A549 (cell line): ENCODE measurements around the gene PLXNB2. TPM values are rescaled to one million over a fixed set of nuclear protein-coding genes. Genes with fewer than 3 reads are reported as not detected.

Source experiments
- ATAC-seq, 2 experiments: fragments of 200-7000 bp in 1 of 2; fragments of >200 bp in 1 of 2; cut with Nextera tagmentation in 1 of 2; cut with Tn5 transposase in 1 of 2; 3 replicates each; pipeline versions ENCODE4 v1.8.0 to v1.9.1; 2018 to 2020; ENCODE audit warnings: mild to moderate bottlenecking in 1 of 2, moderate library complexity in 1 of 2
- CTCF ChIA-PET: fragments of 300-600 bp; sonication (Branson Sonifier 250); formaldehyde crosslinking; extraction: SDS; loops from one replicate; lab custom pipeline; 2021; ENCODE audit warnings: antibody characterized with exemption, inconsistent platforms; lab: Yijun Ruan, JAX
- POLR2A ChIA-PET: fragments of 350-600 bp; formaldehyde crosslinking; extraction: SDS; loops from one replicate; lab custom pipeline; 2021; ENCODE audit warnings: antibody characterized with exemption, inconsistent platforms; lab: Yijun Ruan, JAX
- DNase-seq, 2 experiments: peaks; one replicate each; pipeline versions ENCODE4 v3.0.0 to v3.0.0-alpha.2; 2011 to 2016; ENCODE audit warnings: low read depth in 1 of 2, low spot score in 1 of 2
- FAIRE-seq: peaks from 2 replicates; lab custom pipeline; 2011; peaks lifted over from hg19 to GRCh38; lab: Jason Lieb, UNC
- H3K27ac ChIP-seq, 2 experiments: fragments of >200 bp; sonication (Bioruptor Twin); formaldehyde crosslinking; 3 replicates each; pipeline ENCODE4 v1.5.1; 2016 to 2017
- H3K4me1 ChIP-seq: fragments of >200 bp; sonication (Bioruptor Twin); formaldehyde crosslinking; 3 replicates; pipeline ENCODE4 v1.6.1; 2016
- H3K4me2 ChIP-seq: fragments of >200 bp; sonication (Bioruptor Twin); formaldehyde crosslinking; 3 replicates; pipeline ENCODE4 v1.6.1; 2016
- H3K4me3 ChIP-seq: fragments of >200 bp; sonication (Bioruptor Twin); formaldehyde crosslinking; 3 replicates; pipeline ENCODE4 v1.5.1; 2016
- H3K9me3 ChIP-seq: fragments of >200 bp; sonication (Bioruptor Twin); formaldehyde crosslinking; 3 replicates; pipeline ENCODE4 v1.6.1; 2016
- CHD2 ChIP-seq: fragments of 150-350 bp; IDR thresholded peaks from 2 replicates; pipeline ENCODE4 v1.6.1; 2014; ENCODE audit warnings: low read length; ENCODE audit not compliant: partially characterized antibody
- CHD4 ChIP-seq: fragments of 200-600 bp; sonication (generic); IDR thresholded peaks from 2 replicates; pipeline ENCODE4 v1.6.1; 2016; ENCODE audit warnings: antibody characterized with exemption, mild to moderate bottlenecking, borderline replicate concordance
- FOSB ChIP-seq: fragments of 250-450 bp; sonication (Bioruptor Pico); IDR thresholded peaks from 2 replicates; pipeline ENCODE4 v1.5.0; 2020; ENCODE audit warnings: mild to moderate bottlenecking, moderate library complexity
- FOXS1 ChIP-seq: fragments of 250-450 bp; sonication (Bioruptor Pico); IDR thresholded peaks from 2 replicates; pipeline ENCODE4 v1.5.0; 2020; ENCODE audit warnings: mild to moderate bottlenecking, moderate library complexity
- HDAC2 ChIP-seq: fragments of 200-600 bp; sonication (generic); IDR thresholded peaks from 2 replicates; pipeline ENCODE4 v1.6.1; 2016
- HOXB13 ChIP-seq: fragments of 250-450 bp; sonication (Bioruptor Pico); IDR thresholded peaks from 2 replicates; pipeline ENCODE4 v1.5.0; 2020; ENCODE audit warnings: low read depth, mild to moderate bottlenecking, moderate library complexity
- HOXB5 ChIP-seq: fragments of 250-450 bp; sonication (Bioruptor Pico); IDR thresholded peaks from 2 replicates; pipeline ENCODE4 v1.5.0; 2020; ENCODE audit warnings: mild to moderate bottlenecking, moderate library complexity
- JUNB ChIP-seq: fragments of >200 bp; sonication (Bioruptor Twin); formaldehyde crosslinking; IDR thresholded peaks from 2 replicates; pipeline ENCODE4 v1.6.1; 2016
- KDM1A ChIP-seq: fragments of 200-600 bp; sonication (generic); IDR thresholded peaks from 2 replicates; pipeline ENCODE4 v1.6.1; 2016; ENCODE audit warnings: low read depth, mild to moderate bottlenecking
- KDM5A ChIP-seq: fragments of 200-600 bp; sonication (generic); IDR thresholded peaks from 2 replicates; pipeline ENCODE4 v1.6.1; 2016; ENCODE audit warnings: antibody characterized with exemption, mild to moderate bottlenecking
- MAZ ChIP-seq: fragments of 150-350 bp; IDR thresholded peaks from 2 replicates; pipeline ENCODE4 v1.6.1; 2014; ENCODE audit warnings: antibody characterized with exemption, low read depth, low read length, borderline replicate concordance
- NR3C1 ChIP-seq: fragments of >200 bp; sonication (Bioruptor Twin); formaldehyde crosslinking; IDR thresholded peaks from 3 replicates; pipeline ENCODE4 v1.6.1; 2017
- RAD21 ChIP-seq, 2 experiments: fragments of >200 bp in 1 of 2; sonication (Bioruptor Twin) in 1 of 2; formaldehyde crosslinking in 1 of 2; IDR thresholded peaks in 1 of 2; conservative IDR thresholded peaks in 1 of 2; 2 replicates in 1 of 2; 3 replicates in 1 of 2; pipeline ENCODE4 v1.6.1; 2012 to 2018; ENCODE audit warnings: inconsistent platforms in 1 of 2
- RCOR1 ChIP-seq: fragments of 150-350 bp; IDR thresholded peaks from 2 replicates; pipeline ENCODE4 v1.6.1; 2014; ENCODE audit warnings: antibody characterized with exemption, low read length, low read depth
- REST ChIP-seq: fragments of 200-600 bp; sonication (generic); IDR thresholded peaks from 2 replicates; pipeline ENCODE4 v1.6.1; 2016; ENCODE audit warnings: antibody characterized with exemption, mild to moderate bottlenecking, moderate library complexity
- ZSCAN20 ChIP-seq: fragments of 250-450 bp; sonication (Bioruptor Pico); IDR thresholded peaks from 2 replicates; pipeline ENCODE4 v1.8.0; 2022; ENCODE audit warnings: mild to moderate bottlenecking, moderate library complexity
- WGBS: methylation state at CpG from one replicate; pipeline ENCODE4 v1.1.6; 2017; ENCODE audit errors: missing lambda C conversion rate; 5-methylcytosine and 5-hydroxymethylcytosine counted together
- polyA plus RNA-seq, 4 experiments: library from polyadenylated mRNA; depleted of rRNA in 3 of 4; stranded (reverse); fragments of >200 nt; fragmentation: RNase III in 1 of 4; extraction: RNeasy Plus Mini Kit Qiagen cat#74134 plus additional on column Dnase treatment in 1 of 4; gene quantifications; 2 replicates in 3 of 4; 3 replicates in 1 of 4; pipeline ENCODE4 v1.2.3, GENCODE V29; 2011 to 2017
- TF ChIP-seq, protein P1 (sequence below): IDR thresholded peaks from 2 replicates; pipeline ENCODE4 v1.6.1; 2012
- TF ChIP-seq, protein P2 (sequence below): fragments of 250-450 bp; sonication (Bioruptor Pico); IDR thresholded peaks from 2 replicates; pipeline ENCODE4 v1.5.0; 2021; ENCODE audit warnings: mild to moderate bottlenecking, moderate library complexity, borderline replicate concordance
- TF ChIP-seq, protein P3 (sequence below): fragments of 150-350 bp; IDR thresholded peaks from 2 replicates; pipeline ENCODE4 v1.6.1; 2014; ENCODE audit warnings: low read depth, mild to moderate bottlenecking, low read length

PLXNB2 gene
- polyA plus RNA-seq, 2 of the 4 experiments (the other 2 are of a cell fraction), result 24.6 to 64.4 TPM

DNA sequence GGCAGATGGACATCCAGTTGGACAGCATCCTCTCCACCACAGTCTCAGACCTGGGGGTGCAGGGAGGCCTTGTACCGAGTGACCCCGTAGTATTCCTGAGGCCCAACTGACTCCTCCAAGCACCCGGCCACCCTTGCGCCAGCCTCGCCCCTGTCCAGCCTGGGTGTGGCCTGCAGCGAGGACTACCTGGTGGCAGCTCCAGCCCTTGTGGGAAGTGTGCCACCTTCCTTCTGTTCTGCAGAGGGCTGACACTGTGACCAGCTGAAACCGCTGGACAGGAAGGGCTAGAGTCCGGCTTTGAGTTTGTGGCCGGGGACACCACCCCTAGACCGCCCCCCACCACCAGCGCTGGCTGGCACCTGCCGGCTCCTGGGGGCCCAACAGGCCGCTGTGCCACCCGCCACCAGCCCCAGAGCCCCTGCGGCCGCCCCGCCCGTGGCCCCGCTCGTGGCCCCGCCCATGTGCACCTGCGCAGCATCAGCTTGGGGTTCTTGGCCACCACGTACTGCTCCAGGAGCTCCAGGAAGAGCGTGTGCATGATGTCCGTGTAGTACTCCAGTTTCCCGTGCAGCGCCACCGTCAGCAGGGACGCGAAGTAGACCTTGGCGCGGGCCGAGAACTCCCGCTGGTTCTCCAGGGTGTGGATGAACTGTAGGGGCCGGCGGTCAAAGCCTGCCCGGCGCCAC lies 27.3 kb downstream of the PLXNB2 start:
- ATAC-seq (no peak), FAIRE-seq (no peak), DNase-seq (no peak)
- TF ChIP-seq, protein P1, sequence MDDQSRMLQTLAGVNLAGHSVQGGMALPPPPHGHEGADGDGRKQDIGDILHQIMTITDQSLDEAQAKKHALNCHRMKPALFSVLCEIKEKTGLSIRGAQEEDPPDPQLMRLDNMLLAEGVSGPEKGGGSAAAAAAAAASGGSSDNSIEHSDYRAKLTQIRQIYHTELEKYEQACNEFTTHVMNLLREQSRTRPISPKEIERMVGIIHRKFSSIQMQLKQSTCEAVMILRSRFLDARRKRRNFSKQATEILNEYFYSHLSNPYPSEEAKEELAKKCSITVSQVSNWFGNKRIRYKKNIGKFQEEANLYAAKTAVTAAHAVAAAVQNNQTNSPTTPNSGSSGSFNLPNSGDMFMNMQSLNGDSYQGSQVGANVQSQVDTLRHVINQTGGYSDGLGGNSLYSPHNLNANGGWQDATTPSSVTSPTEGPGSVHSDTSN, result no peak
- TF ChIP-seq MAZ, result no peak
- no peak for TF ChIP-seq HOXB5
- no peak for TF ChIP-seq REST
- no peak for TF ChIP-seq RCOR1
- TF ChIP-seq, protein P2, sequence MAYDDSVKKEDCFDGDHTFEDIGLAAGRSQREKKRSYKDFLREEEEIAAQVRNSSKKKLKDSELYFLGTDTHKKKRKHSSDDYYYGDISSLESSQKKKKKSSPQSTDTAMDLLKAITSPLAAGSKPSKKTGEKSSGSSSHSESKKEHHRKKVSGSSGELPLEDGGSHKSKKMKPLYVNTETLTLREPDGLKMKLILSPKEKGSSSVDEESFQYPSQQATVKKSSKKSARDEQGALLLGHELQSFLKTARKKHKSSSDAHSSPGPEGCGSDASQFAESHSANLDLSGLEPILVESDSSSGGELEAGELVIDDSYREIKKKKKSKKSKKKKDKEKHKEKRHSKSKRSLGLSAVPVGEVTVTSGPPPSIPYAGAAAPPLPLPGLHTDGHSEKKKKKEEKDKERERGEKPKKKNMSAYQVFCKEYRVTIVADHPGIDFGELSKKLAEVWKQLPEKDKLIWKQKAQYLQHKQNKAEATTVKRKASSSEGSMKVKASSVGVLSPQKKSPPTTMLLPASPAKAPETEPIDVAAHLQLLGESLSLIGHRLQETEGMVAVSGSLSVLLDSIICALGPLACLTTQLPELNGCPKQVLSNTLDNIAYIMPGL (CRISPR knock-in tag), result no peak
- no peak for TF ChIP-seq KDM1A
- no peak for TF ChIP-seq ZSCAN20
- TF ChIP-seq KDM5A, result no peak
- no peak for TF ChIP-seq RAD21 (conservative IDR thresholded peaks at IDR 0.05 in 1 of 2, IDR thresholded peaks at IDR 0.05 in 1 of 2)
- no peak for TF ChIP-seq HOXB13 (CRISPR knock-in tag)
- no peak for TF ChIP-seq NR3C1
- TF ChIP-seq CHD2, result no peak
- no peak for TF ChIP-seq FOSB (CRISPR knock-in tag)
- TF ChIP-seq, protein P3, sequence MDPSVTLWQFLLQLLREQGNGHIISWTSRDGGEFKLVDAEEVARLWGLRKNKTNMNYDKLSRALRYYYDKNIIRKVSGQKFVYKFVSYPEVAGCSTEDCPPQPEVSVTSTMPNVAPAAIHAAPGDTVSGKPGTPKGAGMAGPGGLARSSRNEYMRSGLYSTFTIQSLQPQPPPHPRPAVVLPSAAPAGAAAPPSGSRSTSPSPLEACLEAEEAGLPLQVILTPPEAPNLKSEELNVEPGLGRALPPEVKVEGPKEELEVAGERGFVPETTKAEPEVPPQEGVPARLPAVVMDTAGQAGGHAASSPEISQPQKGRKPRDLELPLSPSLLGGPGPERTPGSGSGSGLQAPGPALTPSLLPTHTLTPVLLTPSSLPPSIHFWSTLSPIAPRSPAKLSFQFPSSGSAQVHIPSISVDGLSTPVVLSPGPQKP, result no peak
- no peak for TF ChIP-seq JUNB
- no peak for TF ChIP-seq HDAC2
- TF ChIP-seq FOXS1 (CRISPR knock-in tag), result no peak
- TF ChIP-seq CHD4, result no peak
- Histone ChIP-seq H3K4me3 (no peak overlapping the region), H3K4me1 (peaks cover 17% of the 10 kb centered on the region), H3K4me2 (no peak overlapping the region), H3K27ac (no peak overlapping the region), H3K9me3 (no peaks in the 10 kb centered on the region; the same call in 2 of the 3 replicates)
- ChIA-PET POLR2A (no interaction called here), CTCF (interaction anchor here (0.6 to 1.5 kb wide), 3 partner anchors 46 to 109 kb away, joined by 3 to 6 read pairs (median 5); no protein-coding TSS in a partner anchor)
- WGBS, result 97% methylated on average over 12 of the region's 38 CpGs
